ENCODE measurements around the gene PPARG. TPM values are rescaled to one million over a fixed set of nuclear protein-coding genes. Genes with fewer than 3 reads are reported as not detected.

The PPARG gene
- total and polyA plus RNA-seq, 2 of the 8 experiments (the other 6 are each of a cell fraction or from before 2014, with no cell fraction given) = 0.06 TPM; not detected in 1

DNA sequence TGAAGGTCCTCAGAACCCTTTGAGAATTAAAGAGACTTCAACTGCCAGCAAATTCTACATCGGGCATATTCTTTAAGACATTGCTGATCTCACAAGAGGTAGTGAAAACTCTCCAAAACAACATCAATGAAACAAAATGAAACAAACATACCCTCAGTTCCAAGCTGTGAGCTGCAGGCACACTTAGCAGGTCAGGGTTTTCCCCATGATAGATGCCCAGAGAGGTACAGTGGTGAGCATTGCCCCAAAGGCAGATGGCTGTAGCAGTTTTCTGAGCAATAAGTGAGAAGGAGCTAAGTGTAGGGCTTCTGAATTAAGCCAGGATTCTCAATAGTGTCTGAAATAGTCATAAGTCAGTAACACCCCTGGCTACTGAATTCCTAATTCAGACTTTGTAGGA, 99.3 kb downstream of the PPARG start:
- no peak for TF ChIP-seq SP4 (IDR thresholded peaks at IDR 0.05; ENCODE audit: low read length)
- no peak for TF ChIP-seq POLR2AphosphoS5 (IDR thresholded peaks at IDR 0.05; ENCODE audit: low read depth, low read length)
- no peak for TF ChIP-seq ASH2L (IDR thresholded peaks at IDR 0.05; ENCODE audit: low read length)
- TF ChIP-seq CHD2 (IDR thresholded peaks at IDR 0.05; ENCODE audit: low read length) = no peak
- no peak for TF ChIP-seq EZH2 (IDR thresholded peaks at IDR 0.05; ENCODE audit: low read depth, low read length, severe bottlenecking)
- TF ChIP-seq POU5F1 (IDR thresholded peaks at IDR 0.05; ENCODE audit: low read depth, low read length) = no peak
- TF ChIP-seq YY1 (IDR thresholded peaks at IDR 0.05; ENCODE audit: low read depth, low read length) = no peak
- H4K91ac ChIP-seq (replicated peaks; ENCODE audit: insufficient read length, low read length) = no peak overlapping the region
- no peak overlapping the region for H2AFZ ChIP-seq (ENCODE audit: low read length)
- H2BK15ac ChIP-seq (ENCODE audit: low read length) = no peak overlapping the region
- H2BK5ac ChIP-seq (ENCODE audit: low read depth, low read length) = no peak overlapping the region
- no peak overlapping the region for H2AK5ac ChIP-seq (ENCODE audit: low read depth, low read length)
- H3K4me1 ChIP-seq (replicated peaks in 1 of 4; ENCODE audit: control insufficient read depth in 3 of 4, insufficient read depth in 4 of 4, low read length in 3 of 4) = no peaks in the 10 kb centered on the region
- H4K20me1 ChIP-seq (replicated peaks in 1 of 2; ENCODE audit: control insufficient read depth in 1 of 2, insufficient read depth in 2 of 2, low read length in 2 of 2) = no peaks in the 10 kb centered on the region
- no peak for DNase-seq (ENCODE audit: low read depth in 1 of 2, low spot score in 2 of 2)
- H3K14ac ChIP-seq (ENCODE audit: insufficient read length) = no peak overlapping the region
- peaks cover 0 to 2% (median 0%) of the 10 kb centered on the region in 4 experiments; a peak in 1 of 7 replicates for H3K27me3 ChIP-seq (replicated peaks in 1 of 4; ENCODE audit: control insufficient read depth in 3 of 4, extremely low read depth in 1 of 4, insufficient read depth in 3 of 4, low read length in 3 of 4)
- FAIRE-seq = no peak
- H3K4me3 ChIP-seq (ENCODE audit: extremely low read depth in 1 of 4, insufficient read depth in 2 of 4, low read depth in 3 of 4, low read length in 4 of 4) = no peak overlapping the region
- no peaks in the 10 kb centered on the region for H3K79me1 ChIP-seq (ENCODE audit: low read depth, low read length)
- H2BK12ac ChIP-seq (ENCODE audit: low read depth, low read length) = no peak overlapping the region
- no peaks in the 10 kb centered on the region for H3K36me3 ChIP-seq (ENCODE audit: control insufficient read depth in 2 of 4, insufficient read depth in 4 of 4, low read length in 3 of 4)
- H3K9me3 ChIP-seq (ENCODE audit: insufficient read depth in 2 of 2, low read depth in 1 of 2, low read length in 1 of 2) = no peaks in the 10 kb centered on the region
- no peak overlapping the region for H3K9ac ChIP-seq (replicated peaks in 1 of 4; ENCODE audit: extremely low read depth in 1 of 4, low read depth in 3 of 4, low read length in 3 of 4)
- ChIA-PET CTCF (ENCODE audit: partially characterized antibody) (no interaction called here), POLR2A (ENCODE audit: partially characterized antibody) (no interaction called here)
- H4K8ac ChIP-seq (ENCODE audit: extremely low read depth, insufficient read depth, low read length) = no peak overlapping the region
- H3K27ac ChIP-seq (ENCODE audit: low read depth, low read length) = no peak overlapping the region
- no peak overlapping the region for H4K5ac ChIP-seq (ENCODE audit: insufficient read length, low read depth, low read length)
- H3K4me2 ChIP-seq (ENCODE audit: insufficient read depth in 1 of 2, low read depth in 2 of 2, low read length in 2 of 2) = no peak overlapping the region
- H2BK20ac ChIP-seq (ENCODE audit: low read length) = no peak overlapping the region
- H3K56ac ChIP-seq (replicated peaks; ENCODE audit: insufficient read length, low read depth, low read length) = no peak overlapping the region
- H3K23ac ChIP-seq (ENCODE audit: insufficient read length) = no peak overlapping the region
- no peaks in the 10 kb centered on the region for H3K79me2 ChIP-seq (ENCODE audit: control insufficient read depth in 1 of 2, insufficient read depth in 2 of 2, low read length in 2 of 2)
- no peak overlapping the region for H3K4ac ChIP-seq (replicated peaks; ENCODE audit: insufficient read length, low read depth, low read length)
- WGBS, 2 experiments (ENCODE audit: extremely low coverage in 1 of 2, insufficient coverage in 1 of 2, insufficient read length in 1 of 2, insufficient replicate concordance in 2 of 2, low coverage in 1 of 2, low lambda C conversion rate in 2 of 2, missing lambda C conversion rate in 1 of 2) = 89% methylated on average over 1 of the region's 1 CpG; no CpG with 5 or more reads in 1 of the 2 experiments
- H2BK120ac ChIP-seq (replicated peaks; ENCODE audit: low read depth, low read length) = no peak overlapping the region
- no peaks in the 10 kb centered on the region for H3K23me2 ChIP-seq (ENCODE audit: low read depth, low read length)
- H3K18ac ChIP-seq (ENCODE audit: extremely low read depth, low read length) = no peak overlapping the region
